ENCODE data around the gene ZNF3.

DNA sequence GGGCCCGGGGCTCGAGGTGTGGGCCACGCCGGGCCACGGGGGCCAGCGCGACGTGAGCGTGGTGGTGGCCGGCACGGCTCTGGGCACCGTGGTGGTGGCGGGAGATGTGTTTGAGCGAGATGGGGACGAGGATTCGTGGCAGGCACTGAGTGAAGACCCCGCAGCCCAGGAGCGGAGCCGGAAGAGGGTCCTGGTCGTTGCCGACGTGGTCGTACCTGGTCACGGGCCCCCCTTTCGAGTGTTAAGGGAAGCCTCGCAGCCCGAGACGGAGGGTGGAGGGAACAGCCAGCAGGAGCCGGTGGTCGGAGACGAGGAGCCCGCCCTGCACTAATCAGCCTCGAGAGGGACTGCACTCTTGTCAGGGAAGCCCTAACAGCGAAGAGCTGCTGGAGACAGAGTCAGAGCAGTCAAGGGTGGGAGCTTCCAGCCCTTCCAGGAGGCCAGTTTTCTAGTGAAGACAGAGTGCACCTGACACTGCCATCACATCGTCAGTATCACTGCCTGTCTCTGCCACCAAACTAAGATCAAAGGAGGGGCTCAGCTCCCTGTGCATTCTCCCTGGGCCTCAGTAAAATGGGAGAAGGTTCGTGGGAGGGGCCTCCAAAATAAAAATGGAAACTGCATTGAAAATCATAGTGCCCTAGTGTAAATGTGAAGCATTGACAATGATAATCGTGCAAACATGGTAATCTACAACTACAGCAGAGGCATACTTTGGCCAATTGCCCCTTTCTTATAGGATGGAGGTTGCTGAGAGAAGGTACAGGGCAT lies 46.5 kb upstream of the ZNF3 start:
- TF ChIP-seq CTCF (optimal IDR thresholded peaks at IDR 0.05 in 1 of 3, IDR thresholded peaks at IDR 0.05 in 1 of 3, conservative IDR thresholded peaks at IDR 0.05 in 1 of 3; ENCODE audit: extremely low read depth in 1 of 3, insufficient read depth in 2 of 3, low read length in 3 of 3) (no peak), EZH2 (IDR thresholded peaks at IDR 0.05; ENCODE audit: low read length) (no peak)

Measured in keratinocyte (primary cell).